T-helper 1 cell treated with Interleukin-12 subunit alpha and Interleukin-12 subunit beta and Interleukin-4 antibody, amounts not matched to agents 30 μg/mL and 1 μg/mL, for 36 hours (primary cell): ENCODE results near the gene KBTBD6.
A peak's percentile ranks its signal among the peaks of the same experiment; 100 is the strongest.
"Not testable (repeated sequence)": the region's sequence is repeated elsewhere in the genome, so short reads cannot be mapped to it uniquely, and the experiment has no call there.

Experiments
- H3K27ac Mint-ChIP-seq: one replicate; pipeline ENCODE4 v1.8.0; 2021; ENCODE audit warnings: mild to moderate bottlenecking, mixed read lengths
- H3K27me3 Mint-ChIP-seq: one replicate; pipeline ENCODE4 v1.8.0; 2021; ENCODE audit warnings: low read depth, mixed read lengths
- H3K36me3 Mint-ChIP-seq: one replicate; pipeline ENCODE4 v1.8.0; 2021; ENCODE audit warnings: low read depth, mixed read lengths
- H3K4me1 Mint-ChIP-seq: one replicate; pipeline ENCODE4 v1.8.0; 2021; ENCODE audit warnings: low read depth, mixed read lengths
- H3K4me3 Mint-ChIP-seq: one replicate; pipeline ENCODE4 v1.8.0; 2021; ENCODE audit warnings: mild to moderate bottlenecking, moderate library complexity, mixed read lengths
- H3K9me3 Mint-ChIP-seq: one replicate; pipeline ENCODE4 v1.8.0; 2021; ENCODE audit warnings: mixed read lengths

KBTBD6 gene

GRCh38 chr13:41145136-41145908, 12.7 kb upstream of the KBTBD6 start:
- Mint-ChIP-seq H3K4me3 (no peak overlapping the region), H3K27me3 (no peaks in the 10 kb centered on the region), H3K4me1 (no peaks in the 10 kb centered on the region), H3K27ac (no peak overlapping the region), H3K9me3 (peaks cover 43% of the 10 kb centered on the region), H3K36me3 (peaks cover 21% of the 10 kb centered on the region)

- Mint-ChIP-seq H3K27me3 (no peaks in the 10 kb centered on the region), H3K27ac (no peak overlapping the region), H3K36me3 (peaks cover 16% of the 10 kb centered on the region), H3K4me3 (no peak overlapping the region), H3K4me1 (no peaks in the 10 kb centered on the region), H3K9me3 (peaks cover 36% of the 10 kb centered on the region)
Measured at GRCh38 chr13:41144576-41144975, 12.0 kb upstream of the KBTBD6 start.

- Mint-ChIP-seq H3K36me3 (peaks cover 4% of the 10 kb centered on the region), H3K9me3 (no peaks in the 10 kb centered on the region), H3K4me1 (no peaks in the 10 kb centered on the region), H3K27ac (no peak overlapping the region), H3K27me3 (no peaks in the 10 kb centered on the region), H3K4me3 (no peak overlapping the region)
Measured at GRCh38 chr13:41139296-41139966, 6.8 kb upstream of the KBTBD6 start.

- H3K4me3 Mint-ChIP-seq = no peak overlapping the region
Measured at GRCh38 chr13:41137951-41138350, 5.3 kb upstream of the KBTBD6 start.

GRCh38 chr13:41137241-41137640, 4.6 kb upstream of the KBTBD6 start:
- Mint-ChIP-seq H3K9me3 (no peaks in the 10 kb centered on the region), H3K36me3 (peaks cover 9% of the 10 kb centered on the region), H3K27me3 (no peaks in the 10 kb centered on the region), H3K4me3 (no peak overlapping the region), H3K27ac (no peak overlapping the region), H3K4me1 (peaks cover 11% of the 10 kb centered on the region)

More at GRCh38 chr13:41137951-41138350, 5.3 kb upstream of the KBTBD6 start:
- no peaks in the 10 kb centered on the region for H3K27me3 Mint-ChIP-seq
- no peaks in the 10 kb centered on the region for H3K9me3 Mint-ChIP-seq
- H3K36me3 Mint-ChIP-seq = peaks cover 4% of the 10 kb centered on the region
- no peak overlapping the region for H3K27ac Mint-ChIP-seq
- peaks cover 11% of the 10 kb centered on the region for H3K4me1 Mint-ChIP-seq

GRCh38 chr13:41136396-41137031, 3.9 kb upstream of the KBTBD6 start:
- Mint-ChIP-seq H3K4me1 (peaks cover 14% of the 10 kb centered on the region), H3K27ac (no peak overlapping the region), H3K36me3 (peaks cover 9% of the 10 kb centered on the region), H3K4me3 (no peak overlapping the region), H3K27me3 (no peaks in the 10 kb centered on the region), H3K9me3 (no peaks in the 10 kb centered on the region)

GRCh38 chr13:41133951-41134350, 1.3 kb upstream of the KBTBD6 start:
- peaks cover 31% of the 10 kb centered on the region for H3K4me1 Mint-ChIP-seq
- H3K4me3 Mint-ChIP-seq = peak overlapping the region; percentile 95
- no peaks in the 10 kb centered on the region for H3K27me3 Mint-ChIP-seq
- peaks cover 11% of the 10 kb centered on the region for H3K36me3 Mint-ChIP-seq
- H3K27ac Mint-ChIP-seq = peak overlapping the region; percentile 42
- H3K9me3 Mint-ChIP-seq = no peaks in the 10 kb centered on the region

GRCh38 chr13:41131660-41132511, 716 bp downstream of the KBTBD6 start:
- not testable (repeated sequence) for H3K9me3 Mint-ChIP-seq, H3K27me3 Mint-ChIP-seq
- H3K27ac Mint-ChIP-seq = peak overlapping the region; percentile 90
- peaks cover 34% of the 10 kb centered on the region for H3K4me1 Mint-ChIP-seq
- H3K4me3 Mint-ChIP-seq = peak overlapping the region; percentile 95
- H3K36me3 Mint-ChIP-seq = peaks cover 14% of the 10 kb centered on the region

- peaks cover 15% of the 10 kb centered on the region for H3K36me3 Mint-ChIP-seq
Measured at GRCh38 chr13:41131189-41131588, 1.4 kb downstream of the KBTBD6 start.

GRCh38 chr13:41130356-41130755, 2.2 kb downstream of the KBTBD6 start:
- Mint-ChIP-seq H3K27ac (peak overlapping the region; percentile 10), H3K4me1 (peaks cover 34% of the 10 kb centered on the region)

More at GRCh38 chr13:41131189-41131588, 1.4 kb downstream of the KBTBD6 start:
- peak overlapping the region; percentile 10 for H3K27ac Mint-ChIP-seq
- peak overlapping the region; percentile 95 for H3K4me3 Mint-ChIP-seq
- not testable (repeated sequence) for H3K27me3 Mint-ChIP-seq, H3K9me3 Mint-ChIP-seq
- H3K4me1 Mint-ChIP-seq = peaks cover 34% of the 10 kb centered on the region

GRCh38 chr13:41127701-41128100, 4.9 kb downstream of the KBTBD6 start:
- Mint-ChIP-seq H3K4me3 (no peak overlapping the region), H3K27me3 (no peaks in the 10 kb centered on the region), H3K9me3 (peaks cover 3% of the 10 kb centered on the region), H3K27ac (no peak overlapping the region), H3K36me3 (peaks cover 15% of the 10 kb centered on the region), H3K4me1 (peaks cover 23% of the 10 kb centered on the region)

More at GRCh38 chr13:41130356-41130755, 2.2 kb downstream of the KBTBD6 start:
- Mint-ChIP-seq H3K9me3 (peaks cover 3% of the 10 kb centered on the region), H3K27me3 (no peaks in the 10 kb centered on the region), H3K36me3 (peaks cover 15% of the 10 kb centered on the region), H3K4me3 (peak overlapping the region; percentile 95)

- no peak overlapping the region for H3K4me3 Mint-ChIP-seq
- no peaks in the 10 kb centered on the region for H3K27me3 Mint-ChIP-seq
- no peaks in the 10 kb centered on the region for H3K4me1 Mint-ChIP-seq
- no peak overlapping the region for H3K27ac Mint-ChIP-seq
- H3K9me3 Mint-ChIP-seq = peaks cover 3% of the 10 kb centered on the region
- H3K36me3 Mint-ChIP-seq = peaks cover 4% of the 10 kb centered on the region
Measured at GRCh38 chr13:41122838-41123237, 9.8 kb downstream of the KBTBD6 start.

GRCh38 chr13:41117869-41118268, 14.7 kb downstream of the KBTBD6 start:
- no peaks in the 10 kb centered on the region for H3K9me3 Mint-ChIP-seq
- no peaks in the 10 kb centered on the region for H3K36me3 Mint-ChIP-seq
- no peaks in the 10 kb centered on the region for H3K4me1 Mint-ChIP-seq
- H3K4me3 Mint-ChIP-seq = no peak overlapping the region
- no peaks in the 10 kb centered on the region for H3K27me3 Mint-ChIP-seq
- no peak overlapping the region for H3K27ac Mint-ChIP-seq

- Mint-ChIP-seq H3K4me1 (no peaks in the 10 kb centered on the region), H3K4me3 (no peak overlapping the region), H3K27ac (no peak overlapping the region), H3K27me3 (no peaks in the 10 kb centered on the region), H3K36me3 (no peaks in the 10 kb centered on the region), H3K9me3 (no peaks in the 10 kb centered on the region)
Measured at GRCh38 chr13:41111454-41111853, 21.1 kb downstream of the KBTBD6 start.
